Panc1 (cell line): Measurements from ENCODE around the gene NCAPD2.

ENCODE experiments used
- POLR2AphosphoS5 ChIP-seq: IDR thresholded peaks from 2 replicates; pipeline ENCODE4 v1.6.1; 2012; ENCODE audit warnings: mild to moderate bottlenecking, low read depth, low read length, moderate library complexity
- TF ChIP-seq, protein P1 (sequence below): fragments of 450-650 bp; IDR thresholded peaks from 2 replicates; pipeline ENCODE4 v1.5.1; 2017; ENCODE audit warnings: mild to moderate bottlenecking

DNA sequence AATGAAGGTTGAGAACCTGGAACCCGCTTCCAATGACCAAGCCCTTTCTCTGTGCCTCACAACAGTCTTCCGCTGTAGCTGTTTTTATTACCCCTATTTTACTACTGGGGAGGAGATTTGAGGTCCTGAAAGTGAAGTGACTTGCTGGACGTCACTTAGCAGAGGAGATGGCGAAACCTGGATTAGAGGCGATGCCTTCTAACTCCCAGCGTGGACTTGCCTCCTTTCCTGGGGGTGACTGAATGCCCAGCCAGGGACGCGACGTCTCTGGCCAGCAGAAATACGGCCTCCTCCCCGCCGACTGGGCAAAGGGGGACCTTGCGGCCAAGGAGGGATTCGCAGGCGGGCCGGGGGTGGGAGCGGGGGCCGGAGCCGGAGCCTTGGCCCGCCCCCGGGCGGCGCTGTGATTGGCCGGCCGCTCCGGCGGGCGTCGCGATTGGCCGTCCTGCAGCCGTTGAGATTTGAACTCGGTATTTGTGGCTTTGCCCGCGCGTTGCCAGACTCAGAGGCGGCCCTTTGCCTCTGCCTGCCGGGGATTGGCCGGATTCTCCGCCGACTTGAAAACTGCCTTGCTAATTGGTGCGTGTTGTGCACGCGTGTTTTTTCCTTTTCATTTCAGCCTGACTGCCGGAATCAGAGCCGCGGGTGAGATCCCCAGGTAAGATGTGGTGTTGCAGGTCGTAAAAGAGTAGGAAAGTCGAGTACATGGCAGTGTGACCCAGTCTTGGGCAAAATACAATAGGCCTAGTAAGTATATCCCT is at the start of gene NCAPD2:
- TF ChIP-seq, protein P1, sequence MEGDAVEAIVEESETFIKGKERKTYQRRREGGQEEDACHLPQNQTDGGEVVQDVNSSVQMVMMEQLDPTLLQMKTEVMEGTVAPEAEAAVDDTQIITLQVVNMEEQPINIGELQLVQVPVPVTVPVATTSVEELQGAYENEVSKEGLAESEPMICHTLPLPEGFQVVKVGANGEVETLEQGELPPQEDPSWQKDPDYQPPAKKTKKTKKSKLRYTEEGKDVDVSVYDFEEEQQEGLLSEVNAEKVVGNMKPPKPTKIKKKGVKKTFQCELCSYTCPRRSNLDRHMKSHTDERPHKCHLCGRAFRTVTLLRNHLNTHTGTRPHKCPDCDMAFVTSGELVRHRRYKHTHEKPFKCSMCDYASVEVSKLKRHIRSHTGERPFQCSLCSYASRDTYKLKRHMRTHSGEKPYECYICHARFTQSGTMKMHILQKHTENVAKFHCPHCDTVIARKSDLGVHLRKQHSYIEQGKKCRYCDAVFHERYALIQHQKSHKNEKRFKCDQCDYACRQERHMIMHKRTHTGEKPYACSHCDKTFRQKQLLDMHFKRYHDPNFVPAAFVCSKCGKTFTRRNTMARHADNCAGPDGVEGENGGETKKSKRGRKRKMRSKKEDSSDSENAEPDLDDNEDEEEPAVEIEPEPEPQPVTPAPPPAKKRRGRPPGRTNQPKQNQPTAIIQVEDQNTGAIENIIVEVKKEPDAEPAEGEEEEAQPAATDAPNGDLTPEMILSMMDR: no peak
- peak; percentile 48; the same call in 1 of the 2 replicates for TF ChIP-seq POLR2AphosphoS5
